Glutamatergic neuron (in vitro differentiated cells): ENCODE data around the gene C1orf216. TPM values are rescaled to one million over a fixed set of nuclear protein-coding genes. Genes with fewer than 3 reads are reported as not detected.

Experiments used
- DNase-seq: peaks from one replicate; pipeline ENCODE4 v3.0.0; 2022
- H3K27ac Mint-ChIP-seq: one replicate; pipeline ENCODE4 v1.8.0; 2020; ENCODE audit warnings: mild to moderate bottlenecking, mixed read lengths, inconsistent platforms; ENCODE audit not compliant: unreplicated experiment
- H3K27me3 Mint-ChIP-seq: one replicate; pipeline ENCODE4 v1.8.0; 2020; ENCODE audit warnings: mild to moderate bottlenecking, moderate library complexity, mixed read lengths, inconsistent platforms; ENCODE audit not compliant: unreplicated experiment
- H3K36me3 Mint-ChIP-seq: one replicate; pipeline ENCODE4 v1.8.0; 2020; ENCODE audit warnings: mild to moderate bottlenecking, mixed read lengths, inconsistent platforms; ENCODE audit not compliant: unreplicated experiment
- H3K4me1 Mint-ChIP-seq: one replicate; pipeline ENCODE4 v1.8.0; 2020; ENCODE audit warnings: mild to moderate bottlenecking, low read depth, mixed read lengths, inconsistent platforms; ENCODE audit not compliant: unreplicated experiment
- H3K4me3 Mint-ChIP-seq: one replicate; pipeline ENCODE4 v1.8.0; 2020; ENCODE audit warnings: mild to moderate bottlenecking, mixed read lengths, inconsistent platforms; ENCODE audit not compliant: unreplicated experiment
- H3K9me3 Mint-ChIP-seq: one replicate; pipeline ENCODE4 v1.8.0; 2020; ENCODE audit warnings: mild to moderate bottlenecking, moderate library complexity, mixed read lengths, inconsistent platforms; ENCODE audit not compliant: unreplicated experiment
- CTCF ChIP-seq: fragments of 200-600 bp; sonication (generic); IDR thresholded peaks from one replicate; pipeline ENCODE4 v1.5.0; 2021; ENCODE audit not compliant: partially characterized antibody, unreplicated experiment
- total RNA-seq: library from RNA; stranded (reverse); fragmentation: NEBNext Ultra II Directional; extraction: Animal tissue kit (Norgen Biotek cat#: 25700); gene quantifications from one replicate; pipeline ENCODE4 v1.2.1, GENCODE V29; 2021; ENCODE audit not compliant: unreplicated experiment

The C1orf216 gene
- total RNA-seq, 1 donor from 2014 or later: 21.6 TPM

DNA sequence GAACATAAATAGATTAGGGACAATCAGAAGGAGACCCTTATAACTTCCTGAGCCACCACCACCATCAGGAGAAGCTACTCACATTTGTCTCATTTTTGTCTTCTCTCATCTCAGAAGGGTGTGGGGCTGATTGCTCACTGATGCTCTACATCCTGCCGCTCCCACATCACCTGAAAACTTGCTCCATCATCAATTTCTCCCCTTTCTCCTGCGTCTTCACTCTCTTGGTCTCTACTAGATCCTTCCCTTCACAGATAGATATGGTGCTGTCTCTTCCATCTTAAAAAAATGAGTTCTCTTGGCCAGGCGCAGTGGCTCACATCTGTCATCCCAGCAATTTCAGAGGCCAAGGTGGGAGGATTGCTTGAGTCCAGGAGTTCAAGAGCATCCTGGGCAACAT, 38.4 kb downstream of the C1orf216 start:
- H3K27me3 Mint-ChIP-seq: peaks cover 7% of the 10 kb centered on the region
- TF ChIP-seq CTCF: no peak
- H3K27ac Mint-ChIP-seq: no peak overlapping the region
- H3K4me3 Mint-ChIP-seq: no peak overlapping the region
- H3K4me1 Mint-ChIP-seq: no peaks in the 10 kb centered on the region
- no peak for DNase-seq
- H3K9me3 Mint-ChIP-seq: no peaks in the 10 kb centered on the region
- no peaks in the 10 kb centered on the region for H3K36me3 Mint-ChIP-seq

DNA sequence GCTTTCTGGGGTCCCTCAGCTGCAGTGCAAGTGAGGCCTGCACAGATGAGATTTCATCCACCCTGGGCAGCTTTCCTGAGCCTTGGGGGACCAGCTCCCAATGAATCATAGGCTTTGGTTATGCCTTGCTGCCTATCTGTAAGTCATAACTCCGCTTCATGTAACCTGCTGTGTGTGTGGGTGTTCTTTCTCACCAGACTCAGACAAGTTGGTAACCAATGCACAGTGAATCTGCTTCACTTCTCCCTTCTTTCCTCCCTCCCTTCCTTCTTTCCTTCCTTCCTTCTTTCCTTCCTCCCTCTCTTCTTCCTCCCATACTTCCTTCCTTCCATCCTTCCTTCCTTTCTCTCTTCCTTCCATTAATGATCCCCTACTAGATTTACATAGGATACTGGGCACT, 42.9 kb downstream of the C1orf216 start:
- no peaks in the 10 kb centered on the region for H3K4me1 Mint-ChIP-seq
- no peak overlapping the region for H3K27ac Mint-ChIP-seq
- no peak overlapping the region for H3K4me3 Mint-ChIP-seq
- no peak for DNase-seq
- H3K36me3 Mint-ChIP-seq: no peaks in the 10 kb centered on the region
- no peak for TF ChIP-seq CTCF
- no peaks in the 10 kb centered on the region for H3K9me3 Mint-ChIP-seq
- H3K27me3 Mint-ChIP-seq: peaks cover 9% of the 10 kb centered on the region

DNA sequence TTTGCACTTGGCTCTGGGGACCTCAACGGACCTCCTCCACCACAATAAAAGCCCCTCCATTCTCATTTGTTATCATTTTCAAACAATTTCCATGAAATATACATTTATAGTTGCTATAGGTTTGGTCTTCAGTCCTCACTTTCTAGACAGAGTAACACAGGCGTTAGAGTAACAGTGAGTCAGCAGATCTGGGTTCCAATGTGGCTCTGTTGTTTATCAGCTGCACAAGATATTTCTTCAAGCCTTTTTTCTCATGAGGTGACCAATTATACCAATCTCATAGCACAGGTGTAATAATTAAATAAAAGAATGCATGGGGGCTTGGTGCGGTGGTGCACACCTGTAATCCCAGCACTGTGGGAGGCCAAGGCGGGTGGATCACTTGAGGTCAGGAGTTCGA, 44.6 kb downstream of the C1orf216 start:
- no peak overlapping the region for H3K27ac Mint-ChIP-seq
- H3K4me3 Mint-ChIP-seq: no peak overlapping the region
- TF ChIP-seq CTCF: no peak
- H3K36me3 Mint-ChIP-seq: no peaks in the 10 kb centered on the region
- peaks cover 9% of the 10 kb centered on the region for H3K27me3 Mint-ChIP-seq
- no peak for DNase-seq
- H3K9me3 Mint-ChIP-seq: peaks cover under 1% of the 10 kb centered on the region
- no peaks in the 10 kb centered on the region for H3K4me1 Mint-ChIP-seq

GRCh38 chr1:35672116-35672515, 46.6 kb downstream of the C1orf216 start:
- TF ChIP-seq CTCF: no peak
- Mint-ChIP-seq H3K9me3 (peaks cover 2% of the 10 kb centered on the region), H3K4me1 (no peaks in the 10 kb centered on the region), H3K36me3 (no peaks in the 10 kb centered on the region), H3K27ac (no peak overlapping the region), H3K27me3 (peaks cover 9% of the 10 kb centered on the region), H3K4me3 (no peak overlapping the region)
- no peak for DNase-seq

DNA sequence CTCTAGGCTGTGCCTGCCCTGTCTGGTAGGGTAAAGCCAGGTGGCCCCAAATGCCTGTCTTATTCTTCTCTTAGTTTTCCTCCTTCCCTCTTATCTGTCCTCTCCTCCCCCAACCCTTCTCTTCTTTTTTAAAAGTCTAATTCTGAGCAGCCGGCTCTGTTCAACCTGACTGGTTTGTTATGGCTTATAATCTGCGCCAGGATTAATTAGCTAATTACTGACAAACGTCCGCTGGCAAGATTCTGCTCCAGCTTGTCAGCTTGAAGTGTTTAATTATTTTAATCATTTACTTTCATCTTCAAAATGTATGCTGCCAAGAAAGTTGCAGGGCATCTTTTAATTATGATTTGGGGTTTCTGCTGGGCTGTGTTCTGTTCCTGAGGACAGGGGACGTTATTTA, 50.2 kb downstream of the C1orf216 start:
- Mint-ChIP-seq H3K9me3 (peaks cover 2% of the 10 kb centered on the region), H3K4me1 (no peaks in the 10 kb centered on the region), H3K36me3 (no peaks in the 10 kb centered on the region), H3K27me3 (peaks cover 5% of the 10 kb centered on the region), H3K4me3 (no peak overlapping the region), H3K27ac (no peak overlapping the region)
- TF ChIP-seq CTCF: no peak
- no peak for DNase-seq
